CD4-positive, alpha-beta T cell treated with Interleukin-2 at 100 ng/mL for 4 hours (primary cell): ENCODE measurements around the gene PRR13.
"Not testable (repeated sequence)": the region's sequence is repeated elsewhere in the genome, so short reads cannot be mapped to it uniquely, and the experiment has no call there.

Experiments used
- DNase-seq: peaks from one replicate; pipeline ENCODE4 v3.0.0-alpha.2; 2020; ENCODE audit warnings: low spot score

The PRR13 gene

GRCh38 chr12:53472056-53472582 lies 30.6 kb downstream of the PRR13 start:
- DNase-seq, result no peak

- DNase-seq, result peak; percentile 29
Observed at GRCh38 chr12:53474077-53474476, 32.5 kb downstream of the PRR13 start.

GRCh38 chr12:53474819-53475218 lies 33.3 kb downstream of the PRR13 start:
- DNase-seq, result no peak

- DNase-seq, result peak; percentile 34
Observed at GRCh38 chr12:53476769-53477209, 35.3 kb downstream of the PRR13 start.

GRCh38 chr12:53478865-53479264 lies 37.3 kb downstream of the PRR13 start:
- no peak for DNase-seq

- no peak for DNase-seq
Observed at GRCh38 chr12:53479331-53479730, 37.8 kb downstream of the PRR13 start.

- DNase-seq, result no peak
Observed at GRCh38 chr12:53480491-53481442, 39.2 kb downstream of the PRR13 start.

- DNase-seq, result not testable (repeated sequence)
Observed at GRCh38 chr12:53481458-53481857, 39.9 kb downstream of the PRR13 start.

GRCh38 chr12:53481939-53482586 lies 40.5 kb downstream of the PRR13 start:
- no peak for DNase-seq

- DNase-seq, result no peak
Observed at GRCh38 chr12:53482626-53483168, 41.2 kb downstream of the PRR13 start.

- DNase-seq, result no peak
Observed at GRCh38 chr12:53483225-53483978, 41.9 kb downstream of the PRR13 start.

GRCh38 chr12:53483979-53484377 lies 42.4 kb downstream of the PRR13 start:
- DNase-seq, result no peak

- DNase-seq, result no peak
Observed at GRCh38 chr12:53484686-53485575, 43.4 kb downstream of the PRR13 start.

- DNase-seq, result no peak
Observed at GRCh38 chr12:53485955-53486735, 44.6 kb downstream of the PRR13 start.

- no peak for DNase-seq
Observed at GRCh38 chr12:53486736-53487487, 45.4 kb downstream of the PRR13 start.

GRCh38 chr12:53489242-53489864 lies 47.8 kb downstream of the PRR13 start:
- no peak for DNase-seq

- no peak for DNase-seq
Observed at GRCh38 chr12:53492188-53492587, 50.7 kb downstream of the PRR13 start.

GRCh38 chr12:53492830-53493609 lies 51.5 kb downstream of the PRR13 start:
- DNase-seq, result peak; percentile 85
